ENCODE results near the gene POLR2F. TPM values are rescaled to one million over a fixed set of nuclear protein-coding genes. Genes with fewer than 3 reads are reported as not detected.

Gene POLR2F
- total RNA-seq, 4 donors from 2014 or later, result 31.7 to 56.1 (median 46.9) TPM

- Histone ChIP-seq H3K9me3 (no peaks in the 10 kb centered on the region), H3K36me3 (no peaks in the 10 kb centered on the region), H3K27ac (no peak overlapping the region), H3K4me3 (no peak overlapping the region), H3K4me1 (peaks cover 18 to 54% (median 27%) of the 10 kb centered on the region in 3 donors), H3K27me3 (no peaks in the 10 kb centered on the region)
- TF ChIP-seq, protein P1, sequence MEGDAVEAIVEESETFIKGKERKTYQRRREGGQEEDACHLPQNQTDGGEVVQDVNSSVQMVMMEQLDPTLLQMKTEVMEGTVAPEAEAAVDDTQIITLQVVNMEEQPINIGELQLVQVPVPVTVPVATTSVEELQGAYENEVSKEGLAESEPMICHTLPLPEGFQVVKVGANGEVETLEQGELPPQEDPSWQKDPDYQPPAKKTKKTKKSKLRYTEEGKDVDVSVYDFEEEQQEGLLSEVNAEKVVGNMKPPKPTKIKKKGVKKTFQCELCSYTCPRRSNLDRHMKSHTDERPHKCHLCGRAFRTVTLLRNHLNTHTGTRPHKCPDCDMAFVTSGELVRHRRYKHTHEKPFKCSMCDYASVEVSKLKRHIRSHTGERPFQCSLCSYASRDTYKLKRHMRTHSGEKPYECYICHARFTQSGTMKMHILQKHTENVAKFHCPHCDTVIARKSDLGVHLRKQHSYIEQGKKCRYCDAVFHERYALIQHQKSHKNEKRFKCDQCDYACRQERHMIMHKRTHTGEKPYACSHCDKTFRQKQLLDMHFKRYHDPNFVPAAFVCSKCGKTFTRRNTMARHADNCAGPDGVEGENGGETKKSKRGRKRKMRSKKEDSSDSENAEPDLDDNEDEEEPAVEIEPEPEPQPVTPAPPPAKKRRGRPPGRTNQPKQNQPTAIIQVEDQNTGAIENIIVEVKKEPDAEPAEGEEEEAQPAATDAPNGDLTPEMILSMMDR (IDR thresholded peaks at IDR 0.05), result no peak
- TF ChIP-seq POLR2A (IDR thresholded peaks at IDR 0.05), result no peak
- intact Hi-C loops (cut with DNase I), result no loop called here
- no CpG with 5 or more reads among the region's 4 CpGs for WGBS, 2 donors
- DNase-seq, result no peak
Observed at GRCh38 chr22:37996079-37996478, 42.6 kb downstream of the POLR2F start.

- Histone ChIP-seq H3K4me3 (no peak overlapping the region), H3K27me3 (no peaks in the 10 kb centered on the region), H3K36me3 (no peaks in the 10 kb centered on the region), H3K4me1 (peaks cover 18 to 54% (median 27%) of the 10 kb centered on the region in 3 donors), H3K9me3 (no peaks in the 10 kb centered on the region), H3K27ac (peak overlapping the region in 1 of 4 donors; percentile 6)
- 57 to 88% methylated on average over 2 to 6 of the region's 8 CpGs for whole genome bisulfite sequencing, 2 donors
- intact Hi-C loops (cut with DNase I), result no loop called here
- no peak for DNase-seq
- TF ChIP-seq, protein P1 (IDR thresholded peaks at IDR 0.05), result peak in 1 of 6 experiments; percentile 28
- no peak for TF ChIP-seq POLR2A (IDR thresholded peaks at IDR 0.05)
Observed at GRCh38 chr22:37996515-37997246, 43.2 kb downstream of the POLR2F start.

- Histone ChIP-seq H3K27me3 (no peaks in the 10 kb centered on the region), H3K36me3 (no peaks in the 10 kb centered on the region), H3K4me1 (peaks cover 18 to 54% (median 27%) of the 10 kb centered on the region in 3 donors), H3K9me3 (no peaks in the 10 kb centered on the region), H3K27ac (peak overlapping the region in 1 of 4 donors; percentile 14), H3K4me3 (no peak overlapping the region)
- TF ChIP-seq POLR2A (IDR thresholded peaks at IDR 0.05), result no peak
- TF ChIP-seq, protein P1 (IDR thresholded peaks at IDR 0.05), result no peak
- intact Hi-C loops (cut with DNase I), result no loop called here
- WGBS, 2 donors, result 49 to 78% methylated on average over 3 to 5 of the region's 7 CpGs
- no peak for DNase-seq
Observed at GRCh38 chr22:37998543-37998942, 45.0 kb downstream of the POLR2F start.

DNA sequence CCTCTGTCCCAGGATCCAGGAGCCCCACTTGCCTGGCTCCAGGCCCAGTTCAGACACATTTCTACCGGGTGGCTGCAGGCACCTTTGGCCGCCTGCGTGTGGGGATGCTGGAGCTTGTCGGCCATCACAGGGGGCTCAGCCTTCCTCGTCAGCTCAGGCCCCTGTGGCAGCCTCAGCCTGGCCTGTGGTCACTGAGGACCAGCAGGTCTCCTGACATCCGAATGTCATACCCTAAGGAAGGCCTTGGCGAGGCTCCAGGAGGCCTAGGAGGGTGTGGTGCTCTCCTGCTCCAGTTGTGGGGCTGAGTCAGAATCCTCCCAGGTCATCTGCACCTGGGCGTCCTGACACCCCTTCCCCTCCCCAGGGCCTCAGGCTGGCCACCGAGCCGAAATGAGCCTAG lies 45.7 kb downstream of the POLR2F start:
- no peaks in the 10 kb centered on the region for H3K36me3 ChIP-seq
- no peak for DNase-seq
- peak overlapping the region; percentile 12 to 64 (median 38) for H3K27ac ChIP-seq
- peaks cover 18 to 54% (median 27%) of the 10 kb centered on the region in 3 donors for H3K4me1 ChIP-seq
- TF ChIP-seq POLR2A (IDR thresholded peaks at IDR 0.05), result no peak
- TF ChIP-seq, protein P1 (IDR thresholded peaks at IDR 0.05), result no peak
- intact Hi-C loops (cut with DNase I), result no loop called here
- no peaks in the 10 kb centered on the region for H3K27me3 ChIP-seq
- no peak overlapping the region for H3K4me3 ChIP-seq
- H3K9me3 ChIP-seq, result no peaks in the 10 kb centered on the region
- WGBS, 2 donors, result 41% methylated on average over 3 of the region's 10 CpGs; no CpG with 5 or more reads in 1 of the 2 donors

DNA sequence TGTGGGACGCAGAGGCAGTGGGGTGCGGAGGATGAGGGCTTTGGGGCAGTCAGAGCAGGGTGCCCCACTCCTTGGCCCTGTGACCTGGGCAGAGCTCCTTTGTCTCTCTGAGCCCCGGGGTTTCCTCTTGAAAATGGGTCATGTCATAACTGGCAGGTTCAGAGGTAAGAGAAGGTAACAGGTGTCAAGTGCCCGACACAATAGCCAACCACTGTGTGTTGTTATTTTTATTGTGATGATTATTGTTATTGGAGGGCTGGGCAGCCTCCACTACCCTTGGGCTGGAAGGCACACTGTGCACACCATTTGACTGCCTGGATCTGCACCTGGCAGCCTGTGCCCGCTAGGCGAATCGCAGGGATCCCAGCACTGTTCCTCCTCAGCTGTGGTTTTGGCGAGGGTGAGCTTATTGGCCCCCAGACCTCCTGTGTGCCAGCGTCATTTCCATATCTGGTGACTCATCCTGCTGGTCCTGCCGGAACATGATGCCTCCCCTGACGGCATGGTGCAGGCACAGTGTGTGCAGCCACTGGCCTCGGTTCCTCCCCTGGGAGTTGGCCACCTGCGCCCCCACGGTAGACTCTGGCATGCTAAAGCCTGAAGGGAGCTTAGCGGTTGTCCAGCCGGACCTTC lies 46.3 kb downstream of the POLR2F start:
- H3K9me3 ChIP-seq, result no peaks in the 10 kb centered on the region
- H3K4me3 ChIP-seq, result no peak overlapping the region
- peak overlapping the region; percentile 12 to 64 (median 38) for H3K27ac ChIP-seq
- no peaks in the 10 kb centered on the region for H3K36me3 ChIP-seq
- intact Hi-C loops (cut with DNase I), result no loop called here
- TF ChIP-seq POLR2A (IDR thresholded peaks at IDR 0.05), result no peak
- TF ChIP-seq, protein P1 (IDR thresholded peaks at IDR 0.05), result peak in 1 of 6 experiments; percentile 12
- peaks cover 18 to 54% (median 27%) of the 10 kb centered on the region in 3 donors for H3K4me1 ChIP-seq
- no peaks in the 10 kb centered on the region for H3K27me3 ChIP-seq
- 31 to 68% methylated on average over 3 to 8 of the region's 16 CpGs for WGBS, 2 donors
- DNase-seq, result no peak

All from esophagus squamous epithelium (tissue), 5 donors.